Heart right ventricle (tissue), 16 donors: ENCODE measurements around the gene CHPF2. TPM values are rescaled to one million over a fixed set of nuclear protein-coding genes. Genes with fewer than 3 reads are reported as not detected.

Experiments
- ATAC-seq, 8 donors: fragments of 200-7000 bp; cut with Tn5 transposase; one replicate each; pipeline ENCODE4 v1.9.1; 2020; ENCODE audit warnings: mild to moderate bottlenecking in 8 of 8, moderate library complexity in 8 of 8, moderate number of reproducible peaks in 1 of 8
- DNase-seq, 2 donors: peaks; one replicate each; pipeline ENCODE4 v3.0.0-alpha.2; 2020
- H3K27ac ChIP-seq, 10 donors: fragments of 200-600 bp; sonication (generic) in 2 of 10; one replicate each; pipeline versions ENCODE4 v1.5.0 to v1.8.0; 2020 to 2022; ENCODE audit warnings: mild to moderate bottlenecking in 3 of 10
- H3K27me3 ChIP-seq, 7 donors: fragments of 200-600 bp; one replicate each; pipeline ENCODE4 v1.8.0; 2021 to 2022; ENCODE audit warnings: mild to moderate bottlenecking in 2 of 7
- H3K36me3 ChIP-seq, 9 donors: fragments of 200-600 bp; sonication (generic) in 1 of 9; one replicate each; pipeline versions ENCODE4 v1.5.0 to v1.8.0; 2020 to 2022; ENCODE audit warnings: mild to moderate bottlenecking in 2 of 9
- H3K4me1 ChIP-seq, 9 donors: fragments of 200-600 bp; sonication (generic) in 1 of 9; one replicate each; pipeline versions ENCODE4 v1.5.0 to v1.8.0; 2020 to 2022; ENCODE audit warnings: mild to moderate bottlenecking in 4 of 9
- H3K4me3 ChIP-seq, 10 donors: fragments of 200-600 bp; sonication (generic) in 2 of 10; one replicate each; pipeline versions ENCODE4 v1.5.0 to v1.8.0; 2020 to 2022; ENCODE audit warnings: mild to moderate bottlenecking in 7 of 10, moderate library complexity in 2 of 10
- H3K9me3 ChIP-seq, 11 donors: fragments of 200-600 bp in 10 of 11; sonication (generic) in 2 of 11; one replicate each; pipeline versions ENCODE4 v1.5.0 to v1.8.0; 2013 to 2022; ENCODE audit warnings: mild to moderate bottlenecking in 2 of 11, control low read depth in 1 of 11, moderate library complexity in 1 of 11
- CTCF ChIP-seq, 9 donors: fragments of 200-600 bp; sonication (generic) in 2 of 9; IDR thresholded peaks; one replicate each; pipeline versions ENCODE4 v1.5.0 to v1.8.0; 2021 to 2022; ENCODE audit warnings: antibody characterized with exemption in 9 of 9, mild to moderate bottlenecking in 5 of 9, moderate library complexity in 1 of 9
- WGBS, 2 donors: extraction: QIAGEN DNeasy Blood & Tissue Kit; methylation state at CpG; one replicate each; pipeline ENCODE4 v1.1.7; 2013; ENCODE audit warnings: inconsistent platforms in 1 of 2; 5-methylcytosine and 5-hydroxymethylcytosine counted together
- intact Hi-C, 10 donors: fragments of 100-400 bp; cut with DNase I; formaldehyde crosslinking; loops; one replicate each; pipeline versions ENCODE4 v1.11.1 to v1.14.2; 2022
- polyA plus RNA-seq, 2 donors: library from polyadenylated mRNA; stranded (reverse); fragments of 200-250 nt; gene quantifications; one replicate each; pipeline ENCODE4 v1.2.3, GENCODE V29; 2013
- total RNA-seq, 10 donors: library from RNA; stranded (reverse); fragmentation: NEBNext Ultra II Directional in 3 of 10; extraction: Animal tissue kit (Norgen Biotek cat#: 25700) in 3 of 10; gene quantifications; one replicate each; pipeline versions ENCODE4 v1.2.1 to v1.2.4, GENCODE V29; 2021 to 2023
- donor health status: Arrhythmogenic right ventricular cardiomyopathy.
- donor health status: ischemic (EF 13 %, LVEDD 7.1; RV severe dilation, severe dysfunction).
- donor health status: healthy with polysubstance abuse.
- donor health status: DM: no; HTN: yes; CAD: no.
- donor health status: DM: no; HTN: no; CAD: no.
- donor health status: ischemic (EF 25% LVEDD 6.9; RV normal size, moderate dysfunction).
- donor health status: ischemic (EF 25% LVEDD 5.7; RV mildly dilated, moderate dysfunction).
- donor health status: healthy.
- donor health status: DM: yes; HTN: yes; CAD: no.
- donor health status: Ischemic cardiomyopathy.
- donor health status: ischemic (EF 35%, LVEDD 5.7; RV mildly dilated, moderate dysfunction).
- donor health status: nonischemic (EF 11% LVEDD 7.7; RV severe dilation, severe dysfunction).
- donor health status: DM: yes; HTN: yes; CAD: no.
- donor health status: PGD.
- donor health status: ischemic (EF 29% LVEDD 5.4; RV normal size, mild dysfunction).
- donor health status: nonischemic (EF 23%, LVEDD 6.1; RV moderate dilation, normal function).

The CHPF2 gene
- total and polyA plus RNA-seq, 12 donors: 12.1 to 22.4 (median 18.5) TPM

- Histone ChIP-seq H3K4me1 (peaks cover 18 to 51% (median 40%) of the 10 kb centered on the region in 9 donors), H3K27ac (no peak overlapping the region)
- DNase-seq: no peak
Observed at GRCh38 chr7:151229249-151229648, 3.0 kb upstream of the CHPF2 start.

GRCh38 chr7:151231080-151231479 lies 1.2 kb upstream of the CHPF2 start:
- DNase-seq (no peak), ATAC-seq (no peak)
- Histone ChIP-seq H3K9me3 (no peaks in the 10 kb centered on the region), H3K4me3 (no peak overlapping the region), H3K27me3 (no peaks in the 10 kb centered on the region), H3K36me3 (peaks cover 0 to 21% (median 10%) of the 10 kb centered on the region in 9 donors), H3K27ac (peak overlapping the region in 1 of 10 donors; percentile 94), H3K4me1 (peaks cover 15 to 50% (median 33%) of the 10 kb centered on the region in 9 donors)
- 65 to 71% methylated on average over 1 of the region's 1 CpG for WGBS, 2 donors
- intact Hi-C loops: no loop called here
- no peak for TF ChIP-seq CTCF (IDR thresholded peaks at IDR 0.05)

More at GRCh38 chr7:151229249-151229648, 3.0 kb upstream of the CHPF2 start:
- WGBS, 2 donors: 90 to 93% methylated on average over 10 of the region's 10 CpGs
- no peaks in the 10 kb centered on the region for H3K27me3 ChIP-seq
- peaks cover 0 to 14% (median 6%) of the 10 kb centered on the region in 9 donors for H3K36me3 ChIP-seq
- H3K9me3 ChIP-seq: no peaks in the 10 kb centered on the region
- no peak for ATAC-seq
- intact Hi-C loops: loop anchor here in 2 of 10 donors (5.0 kb wide), 1 partner anchor 107 kb away; no protein-coding TSS in a partner anchor
- TF ChIP-seq CTCF (IDR thresholded peaks at IDR 0.05): no peak
- no peak overlapping the region for H3K4me3 ChIP-seq

GRCh38 chr7:151232917-151233701 lies 826 bp downstream of the CHPF2 start:
- peaks cover 12 to 38% (median 22%) of the 10 kb centered on the region in 9 donors for H3K4me1 ChIP-seq
- intact Hi-C loops: no loop called here
- H3K4me3 ChIP-seq: peak overlapping the region; percentile 71 to 99 (median 96)
- H3K27me3 ChIP-seq: no peaks in the 10 kb centered on the region
- TF ChIP-seq CTCF (IDR thresholded peaks at IDR 0.05): no peak
- H3K36me3 ChIP-seq: peaks cover 0 to 41% (median 25%) of the 10 kb centered on the region in 9 donors
- ATAC-seq: peak; percentile 20 to 69 (median 56)
- H3K9me3 ChIP-seq: no peaks in the 10 kb centered on the region
- WGBS, 2 donors: 11 to 12% methylated on average over 36 of the region's 36 CpGs
- H3K27ac ChIP-seq: peak overlapping the region; percentile 8 to 94 (median 88)
- no peak for DNase-seq

- intact Hi-C loops: no loop called here
- no peak for ATAC-seq
- Histone ChIP-seq H3K4me1 (peaks cover 12 to 35% (median 20%) of the 10 kb centered on the region in 9 donors), H3K36me3 (peaks cover 0 to 48% (median 32%) of the 10 kb centered on the region in 9 donors), H3K9me3 (no peaks in the 10 kb centered on the region), H3K27me3 (no peaks in the 10 kb centered on the region), H3K4me3 (peak overlapping the region in 7 of 10 donors; percentile 88 to 99 (median 98)), H3K27ac (peak overlapping the region in 5 of 10 donors; percentile 89 to 94 (median 91))
- 80 to 86% methylated on average over 9 of the region's 9 CpGs for WGBS, 2 donors
- no peak for DNase-seq
- TF ChIP-seq CTCF (IDR thresholded peaks at IDR 0.05): no peak
Observed at GRCh38 chr7:151233804-151234203, 1.5 kb downstream of the CHPF2 start.
